HEK293T (cell line): ENCODE measurements around the gene CCDC85B.
A peak's percentile ranks its signal among the peaks of the same experiment; 100 is the strongest.

ENCODE experiments used
- CTCF ChIA-PET: fragments of 350-600 bp; formaldehyde crosslinking; extraction: SDS; loops from one replicate; lab custom pipeline; 2021; ENCODE audit warnings: antibody characterized with exemption, inconsistent platforms; lab: Yijun Ruan, JAX
- POLR2A ChIA-PET: fragments of 350-600 bp; formaldehyde crosslinking; extraction: SDS; loops from one replicate; lab custom pipeline; 2020; ENCODE audit warnings: antibody characterized with exemption, inconsistent platforms; lab: Yijun Ruan, JAX
- DNase-seq: peaks from one replicate; pipeline ENCODE4 v3.0.0; 2012; ENCODE audit warnings: mixed read lengths; ENCODE audit errors: extremely low spot score
- ARNT ChIP-seq: fragments of 450-650 bp; IDR thresholded peaks from 2 replicates; pipeline ENCODE4 v1.6.1; 2017; ENCODE audit warnings: mild to moderate bottlenecking
- BHLHE40 ChIP-seq: fragments of 450-650 bp; IDR thresholded peaks from 2 replicates; pipeline ENCODE4 v1.6.1; 2016; ENCODE audit warnings: mild to moderate bottlenecking, moderate library complexity, borderline replicate concordance
- CTBP1 ChIP-seq: fragments of 450-650 bp; IDR thresholded peaks from 2 replicates; pipeline ENCODE4 v1.6.1; 2016; ENCODE audit warnings: borderline replicate concordance
- ELF4 ChIP-seq: fragments of 450-650 bp; IDR thresholded peaks from 2 replicates; pipeline ENCODE4 v1.6.1; 2017; ENCODE audit warnings: antibody characterized with exemption
- FOXA1 ChIP-seq: fragments of 450-650 bp; IDR thresholded peaks from 2 replicates; pipeline ENCODE4 v1.6.1; 2016; ENCODE audit warnings: mild to moderate bottlenecking
- FOXK2 ChIP-seq: fragments of 450-650 bp; IDR thresholded peaks from 2 replicates; pipeline ENCODE4 v1.6.1; 2016; ENCODE audit warnings: mild to moderate bottlenecking
- FOXM1 ChIP-seq: fragments of 450-650 bp; IDR thresholded peaks from 2 replicates; pipeline ENCODE4 v1.6.1; 2017; ENCODE audit warnings: mild to moderate bottlenecking, borderline replicate concordance
- HDGF ChIP-seq: fragments of 450-650 bp; IDR thresholded peaks from 2 replicates; pipeline ENCODE4 v1.6.1; 2017; ENCODE audit warnings: antibody characterized with exemption, borderline replicate concordance
- L3MBTL2 ChIP-seq: fragments of 450-650 bp; conservative IDR thresholded peaks from 2 replicates; pipeline ENCODE4 v1.6.1; 2016; ENCODE audit warnings: mild to moderate bottlenecking
- LEF1 ChIP-seq: fragments of 450-650 bp; IDR thresholded peaks from 2 replicates; pipeline ENCODE4 v1.6.1; 2017; ENCODE audit warnings: mild to moderate bottlenecking, borderline replicate concordance
- NFRKB ChIP-seq: fragments of 450-650 bp; IDR thresholded peaks from 2 replicates; pipeline ENCODE4 v1.6.1; 2016; ENCODE audit warnings: mild to moderate bottlenecking, moderate library complexity
- PKNOX1 ChIP-seq: fragments of 450-650 bp; IDR thresholded peaks from 2 replicates; pipeline ENCODE4 v1.6.1; 2016
- SP1 ChIP-seq: fragments of 450-650 bp; IDR thresholded peaks from 2 replicates; pipeline ENCODE4 v1.6.1; 2017
- SUZ12 ChIP-seq: fragments of 450-650 bp; IDR thresholded peaks from 2 replicates; pipeline ENCODE4 v1.6.1; 2016; ENCODE audit warnings: mild to moderate bottlenecking
- TARDBP ChIP-seq: fragments of 450-650 bp; IDR thresholded peaks from 2 replicates; pipeline ENCODE4 v1.6.1; 2016
- ZNF384 ChIP-seq: fragments of 450-650 bp; IDR thresholded peaks from 2 replicates; pipeline ENCODE4 v1.6.1; 2016

CCDC85B gene

GRCh38 chr11:65899356-65900124, 9.1 kb downstream of the CCDC85B start:
- DNase-seq = no peak
- CTCF ChIA-PET = interaction anchor here (6.6 kb wide), 1 partner anchor 10 kb away, joined by 36 read pairs; the partner anchor contains the start of genes CCDC85B and FIBP
- no peak for TF ChIP-seq PKNOX1
- no peak for TF ChIP-seq ZNF384
- TF ChIP-seq L3MBTL2 = peak; percentile 62
- TF ChIP-seq CTBP1 = no peak
- POLR2A ChIA-PET = interaction anchor here (1.3 to 5.8 kb wide), 2 partner anchors 9 to 12 kb away, joined by 3 to 72 read pairs; partner anchors contain the start of genes CCDC85B and FIBP

- ChIA-PET CTCF (interaction anchor here (0.6 to 6.6 kb wide), 2 partner anchors 10 to 32 kb away, joined by 3 to 36 read pairs; partner anchors contain the start of genes CCDC85B and FIBP), POLR2A (interaction anchor here (1.0 to 5.8 kb wide), 2 partner anchors 10 to 42 kb away, joined by 3 to 72 read pairs; partner anchors contain the start of genes CCDC85B, CFL1 and FIBP)
- DNase-seq = peak; percentile 72
- TF ChIP-seq PKNOX1 = no peak
- no peak for TF ChIP-seq SUZ12
- no peak for TF ChIP-seq SP1
- no peak for TF ChIP-seq ELF4
- TF ChIP-seq CTBP1 = no peak
- no peak for TF ChIP-seq L3MBTL2
- TF ChIP-seq FOXK2 = no peak
- no peak for TF ChIP-seq ARNT
- TF ChIP-seq ZNF384 = no peak
- TF ChIP-seq FOXA1 = no peak
- no peak for TF ChIP-seq FOXM1
- TF ChIP-seq NFRKB = no peak
- TF ChIP-seq TARDBP = no peak
- TF ChIP-seq BHLHE40 = no peak
- no peak for TF ChIP-seq LEF1
- no peak for TF ChIP-seq HDGF
Measured at GRCh38 chr11:65900125-65900898, 9.8 kb downstream of the CCDC85B start, which contains the start of gene FOSL1. FOSL1 (minus strand) TSS chr11:65900388; CDS start chr11:65900339, 49 bp downstream.

- no peak for DNase-seq
- POLR2A ChIA-PET = interaction anchor here (1.0 to 5.8 kb wide), 3 partner anchors 10 to 43 kb away, joined by 3 to 72 read pairs (median 4); partner anchors contain the start of genes CCDC85B, CFL1 and FIBP
Measured at GRCh38 chr11:65900899-65901180, 10.4 kb downstream of the CCDC85B start.

GRCh38 chr11:65903068-65903481, 12.6 kb downstream of the CCDC85B start:
- ChIA-PET CTCF (interaction anchor here (6.6 kb wide), 1 partner anchor 13 kb away, joined by 36 read pairs; the partner anchor contains the start of genes CCDC85B and FIBP), POLR2A (interaction anchor here (1.0 to 5.8 kb wide), 4 partner anchors 12 to 184 kb away, joined by 3 to 72 read pairs (median 4); partner anchors contain the start of genes CCDC85B and FIBP)
- no peak for DNase-seq
- TF ChIP-seq PKNOX1 = no peak
- TF ChIP-seq FOXM1 = no peak
- TF ChIP-seq FOXA1 = no peak
- no peak for TF ChIP-seq ZNF384
- TF ChIP-seq LEF1 = no peak
- no peak for TF ChIP-seq HDGF
- TF ChIP-seq ARNT = no peak

More at GRCh38 chr11:65900899-65901180, 10.4 kb downstream of the CCDC85B start:
- CTCF ChIA-PET = interaction anchor here (0.6 to 6.6 kb wide), 2 partner anchors 11 to 31 kb away, joined by 3 to 36 read pairs; partner anchors contain the start of genes CCDC85B and FIBP
- no peak for TF ChIP-seq LEF1
- TF ChIP-seq ARNT = no peak
- no peak for TF ChIP-seq NFRKB
- no peak for TF ChIP-seq FOXM1
- no peak for TF ChIP-seq HDGF
- no peak for TF ChIP-seq ZNF384
- no peak for TF ChIP-seq CTBP1
- no peak for TF ChIP-seq ELF4
- TF ChIP-seq FOXA1 = no peak
- no peak for TF ChIP-seq TARDBP
- no peak for TF ChIP-seq SP1
- TF ChIP-seq L3MBTL2 = no peak
- TF ChIP-seq SUZ12 = no peak
- TF ChIP-seq FOXK2 = no peak
- no peak for TF ChIP-seq BHLHE40
- TF ChIP-seq PKNOX1 = no peak

DNA sequence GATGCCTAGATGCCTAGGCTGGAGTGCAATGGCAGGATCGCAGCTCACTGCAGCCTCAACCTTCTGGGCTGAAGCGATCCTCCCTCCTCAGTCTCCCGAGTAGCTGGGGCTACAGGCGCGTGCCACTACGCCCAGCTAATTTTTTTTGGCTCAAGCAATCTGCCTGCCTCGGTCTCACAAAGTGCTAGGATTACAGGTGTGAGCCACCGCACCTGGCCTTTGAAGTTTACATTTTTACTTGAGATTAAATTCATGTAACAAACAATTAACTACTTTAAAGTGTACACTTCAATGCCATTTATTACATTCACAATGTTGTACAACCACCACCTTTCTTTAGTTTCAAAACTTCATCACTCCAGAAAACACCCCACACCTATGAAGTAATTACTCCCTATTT, 13.2 kb downstream of the CCDC85B start:
- TF ChIP-seq HDGF (no peak), BHLHE40 (no peak)
- ChIA-PET CTCF (no interaction called here), POLR2A (interaction anchor here (1.0 to 6.2 kb wide), 3 partner anchors 13 to 44 kb away, joined by 3 to 72 read pairs (median 25); partner anchors contain the start of genes CCDC85B and FIBP)
- DNase-seq = no peak
